ENCODE data around the gene MTOR.

DNA sequence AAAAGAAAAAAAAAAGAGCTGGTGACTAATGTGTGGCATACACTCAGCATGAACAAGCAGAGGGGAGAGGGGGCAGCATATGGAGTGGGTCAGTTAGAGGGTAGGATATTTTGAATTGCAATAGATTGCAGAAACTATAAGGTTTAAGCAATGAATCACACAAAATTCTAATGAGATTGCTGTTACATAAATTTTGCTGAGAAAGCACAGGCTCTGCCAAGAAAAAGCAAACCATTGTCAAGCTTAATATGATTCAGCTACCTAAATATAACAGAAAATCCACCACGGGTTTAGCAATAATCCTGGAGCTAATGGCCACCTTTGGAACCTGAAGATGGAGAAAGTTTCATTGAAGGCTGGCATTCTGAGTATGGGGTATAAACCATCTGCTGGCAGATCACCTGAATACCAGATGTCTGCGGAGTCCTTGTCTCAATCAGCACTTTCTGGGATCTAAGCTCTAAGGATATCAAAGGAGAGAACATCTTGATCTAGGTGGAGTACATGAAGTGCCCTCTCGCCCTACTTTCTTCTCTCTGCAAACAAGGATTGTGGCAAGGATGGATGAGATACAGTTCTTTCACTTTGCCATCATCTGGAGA lies 103.5 kb downstream of the MTOR start:
- no peak for TF ChIP-seq CTCF (conservative IDR thresholded peaks at IDR 0.05; ENCODE audit: low read depth, low read length)
- no peak for TF ChIP-seq EZH2 (IDR thresholded peaks at IDR 0.05; ENCODE audit: low read length, unreplicated experiment)
